ENCODE data around the gene FRMD6. TPM values are rescaled to one million over a fixed set of nuclear protein-coding genes. Genes with fewer than 3 reads are reported as not detected.
A peak's percentile ranks its signal among the peaks of the same experiment; 100 is the strongest.
"Not testable (repeated sequence)": the region's sequence is repeated elsewhere in the genome, so short reads cannot be mapped to it uniquely, and the experiment has no call there.

The FRMD6 gene
- total RNA-seq, 1 experiment from 2014 or later = 46.0 TPM

- DNase-seq (ENCODE audit: low read depth, low spot score) = no peak
- in situ Hi-C loops (cut with HindIII; ENCODE audit: low pct_unique_long_range_greater_than_20kb, low sequenced_read_pairs) = no loop called here
Measured at GRCh38 chr14:51624955-51625569, 26.6 kb upstream of the FRMD6 start.

GRCh38 chr14:51626185-51626584 lies 25.5 kb upstream of the FRMD6 start:
- DNase-seq (ENCODE audit: low read depth, low spot score) = no peak
- in situ Hi-C loops (cut with HindIII; ENCODE audit: low pct_unique_long_range_greater_than_20kb, low sequenced_read_pairs) = no loop called here

GRCh38 chr14:51626788-51627187 lies 24.9 kb upstream of the FRMD6 start:
- no peak for DNase-seq (ENCODE audit: low read depth, low spot score)
- in situ Hi-C loops (cut with HindIII; ENCODE audit: low pct_unique_long_range_greater_than_20kb, low sequenced_read_pairs) = no loop called here

- DNase-seq (ENCODE audit: low read depth, low spot score) = no peak
- in situ Hi-C loops (cut with HindIII; ENCODE audit: low pct_unique_long_range_greater_than_20kb, low sequenced_read_pairs) = no loop called here
Measured at GRCh38 chr14:51627313-51627712, 24.4 kb upstream of the FRMD6 start.

- no peak for DNase-seq (ENCODE audit: low read depth, low spot score)
- in situ Hi-C loops (cut with HindIII; ENCODE audit: low pct_unique_long_range_greater_than_20kb, low sequenced_read_pairs) = no loop called here
Measured at GRCh38 chr14:51628238-51628637, 23.5 kb upstream of the FRMD6 start.

GRCh38 chr14:51630987-51631386 lies 20.7 kb upstream of the FRMD6 start:
- in situ Hi-C loops (cut with HindIII; ENCODE audit: low pct_unique_long_range_greater_than_20kb, low sequenced_read_pairs) = no loop called here
- DNase-seq (ENCODE audit: low read depth, low spot score) = no peak

GRCh38 chr14:51633298-51633697 lies 18.4 kb upstream of the FRMD6 start:
- DNase-seq (ENCODE audit: low read depth, low spot score); in situ Hi-C loops (cut with HindIII; ENCODE audit: low pct_unique_long_range_greater_than_20kb, low sequenced_read_pairs): not testable (repeated sequence)

- DNase-seq (ENCODE audit: low read depth, low spot score) = no peak
- in situ Hi-C loops (cut with HindIII; ENCODE audit: low pct_unique_long_range_greater_than_20kb, low sequenced_read_pairs) = no loop called here
Measured at GRCh38 chr14:51636109-51636508, 15.6 kb upstream of the FRMD6 start.

GRCh38 chr14:51638071-51638944 lies 13.4 kb upstream of the FRMD6 start:
- in situ Hi-C loops (cut with HindIII; ENCODE audit: low pct_unique_long_range_greater_than_20kb, low sequenced_read_pairs) = no loop called here
- DNase-seq (ENCODE audit: low read depth, low spot score) = no peak

- in situ Hi-C loops (cut with HindIII; ENCODE audit: low pct_unique_long_range_greater_than_20kb, low sequenced_read_pairs) = no loop called here
- no peak for DNase-seq (ENCODE audit: low read depth, low spot score)
Measured at GRCh38 chr14:51639668-51640316, 11.9 kb upstream of the FRMD6 start.

GRCh38 chr14:51643140-51643539 lies 8.6 kb upstream of the FRMD6 start:
- in situ Hi-C loops (cut with HindIII; ENCODE audit: low pct_unique_long_range_greater_than_20kb, low sequenced_read_pairs) = no loop called here
- DNase-seq (ENCODE audit: low read depth, low spot score) = no peak

- in situ Hi-C loops (cut with HindIII; ENCODE audit: low pct_unique_long_range_greater_than_20kb, low sequenced_read_pairs) = no loop called here
- DNase-seq (ENCODE audit: low read depth, low spot score) = no peak
Measured at GRCh38 chr14:51644217-51644933, 7.3 kb upstream of the FRMD6 start.

GRCh38 chr14:51648296-51648695 lies 3.4 kb upstream of the FRMD6 start:
- no peak for DNase-seq (ENCODE audit: low read depth, low spot score)
- in situ Hi-C loops (cut with HindIII; ENCODE audit: low pct_unique_long_range_greater_than_20kb, low sequenced_read_pairs) = no loop called here

GRCh38 chr14:51650716-51651387 lies 858 bp upstream of the FRMD6 start:
- DNase-seq (ENCODE audit: low read depth, low spot score) = no peak
- in situ Hi-C loops (cut with HindIII; ENCODE audit: low pct_unique_long_range_greater_than_20kb, low sequenced_read_pairs) = no loop called here

GRCh38 chr14:51652168-51653078 lies 713 bp downstream of the FRMD6 start:
- DNase-seq (ENCODE audit: low read depth, low spot score) = no peak
- in situ Hi-C loops (cut with HindIII; ENCODE audit: low pct_unique_long_range_greater_than_20kb, low sequenced_read_pairs) = no loop called here

GRCh38 chr14:51653079-51653774 lies 1.5 kb downstream of the FRMD6 start:
- DNase-seq (ENCODE audit: low read depth, low spot score) = peak; percentile 55
- in situ Hi-C loops (cut with HindIII; ENCODE audit: low pct_unique_long_range_greater_than_20kb, low sequenced_read_pairs) = no loop called here
